Effector CD4-positive, alpha-beta T cell (primary cell): ENCODE results near the gene DPH3.
A peak's percentile ranks its signal among the peaks of the same experiment; 100 is the strongest.
"Not testable (repeated sequence)": the region's sequence is repeated elsewhere in the genome, so short reads cannot be mapped to it uniquely, and the experiment has no call there.

Experiments used
- DNase-seq: peaks from one replicate; pipeline ENCODE4 v3.0.0-alpha.2; 2020
- total RNA-seq: gene quantifications from one replicate; lab custom pipeline; 2026; lab: John Stamatoyannopoulos, UW

The DPH3 gene
- total RNA-seq: 19.1 reads per million, percentile 46 among the genes with 10 or more reads in this experiment

DNA sequence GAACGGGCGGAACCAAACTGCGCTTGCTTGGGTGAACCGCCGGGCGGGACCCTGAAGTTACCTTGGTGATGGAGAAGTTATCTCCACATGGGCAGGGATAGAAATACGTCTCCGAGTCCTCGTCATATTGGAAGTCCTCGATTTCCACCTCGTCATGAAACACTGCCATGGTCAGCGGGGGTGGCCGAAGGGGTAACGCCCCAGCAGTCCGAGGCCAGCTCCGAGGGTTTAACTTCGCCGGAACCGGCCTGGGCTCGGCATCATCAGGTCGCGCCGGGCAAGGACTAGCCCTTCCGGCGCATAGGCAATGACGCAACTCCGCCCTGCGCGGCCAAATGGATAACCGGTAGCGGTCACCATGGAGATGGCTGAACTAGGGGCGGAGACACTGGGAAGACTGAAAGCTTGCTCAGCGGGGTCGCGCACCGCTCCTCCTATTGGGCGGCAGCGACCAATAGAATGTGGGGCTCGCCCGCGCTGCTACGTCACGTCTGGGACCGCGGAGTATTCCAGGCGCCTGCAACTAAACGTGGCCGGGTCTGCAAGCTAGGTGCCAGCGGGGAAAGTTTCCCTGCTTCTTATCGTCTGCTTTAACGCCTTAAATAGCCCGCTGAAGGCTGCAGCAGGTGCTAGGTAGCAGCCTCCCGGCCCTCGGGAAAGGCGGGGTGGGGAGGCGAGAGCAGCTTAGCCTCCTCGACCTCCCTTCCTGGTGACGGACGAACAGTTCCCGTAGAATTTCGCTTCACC, at the start of gene DPH3, which contains the start of gene OXNAD1:
Gene DPH3, minus strand, starts transcription at position 236 of the 747 bp plus-strand sequence. Its CDS starts 67 bp downstream, at position 169.
Gene OXNAD1, plus strand, starts transcription at position 505 of the 747 bp plus-strand sequence. CDS start 5,741 bp downstream, outside the sequence.
- DNase-seq: peak; percentile 100

DNA sequence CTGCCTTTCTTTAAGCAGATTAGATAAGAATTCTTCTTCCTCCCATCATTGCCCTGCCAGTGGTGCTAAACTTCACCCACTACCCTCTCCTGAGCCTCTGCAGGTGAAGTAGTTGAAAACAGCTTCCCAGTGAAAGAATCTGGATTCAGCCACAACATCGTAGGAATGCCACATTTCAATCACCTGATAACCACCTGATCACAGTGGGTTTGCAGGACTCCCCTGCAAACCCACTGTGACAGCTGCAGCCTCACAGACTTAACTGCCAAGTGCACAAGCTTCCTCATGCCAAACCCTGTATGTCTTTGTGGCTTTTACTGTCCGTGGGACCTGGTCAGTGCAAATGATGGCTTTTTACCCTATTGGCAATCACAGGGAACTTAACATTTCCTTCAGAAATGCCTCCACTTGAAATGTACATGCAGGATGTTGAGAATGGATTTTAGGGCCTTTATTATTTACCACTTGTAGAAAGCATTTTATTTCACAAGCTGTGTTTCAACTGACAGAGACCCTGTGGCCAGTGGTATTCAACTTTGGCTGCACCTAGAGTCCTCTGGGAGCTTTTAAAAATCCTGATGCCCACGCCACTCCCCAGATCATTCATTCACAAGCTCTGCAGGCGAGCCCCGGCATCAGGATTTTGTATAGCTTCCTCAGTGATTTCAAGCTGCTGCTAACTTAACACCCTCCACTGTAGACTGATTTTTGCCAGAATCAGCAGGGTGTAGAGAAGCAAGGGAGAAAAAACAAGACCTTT, 49.3 kb upstream of the DPH3 start:
- no peak for DNase-seq

DNA sequence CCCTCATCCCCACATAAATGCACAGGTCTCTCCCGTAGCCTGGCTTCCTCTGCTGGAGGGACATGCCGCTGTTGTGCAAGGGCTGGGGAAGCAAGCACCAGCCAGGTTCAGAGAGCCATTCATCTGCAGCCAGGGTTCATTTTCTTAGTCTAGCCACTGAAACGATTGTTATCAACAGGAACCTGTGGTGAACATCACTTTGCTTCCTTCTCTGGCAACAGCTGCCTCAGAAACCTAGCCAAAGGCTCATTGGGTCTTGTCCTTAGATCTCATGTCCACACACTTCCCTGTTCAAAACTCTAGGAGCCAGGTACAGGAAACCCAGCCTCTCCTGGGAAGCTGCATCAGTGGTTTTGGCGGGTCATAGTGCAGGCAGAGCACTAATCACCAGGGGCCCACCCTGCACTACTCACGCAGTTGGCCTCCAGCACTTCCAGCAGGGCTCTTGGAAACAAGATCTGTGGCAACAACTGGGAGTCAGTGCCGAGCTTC, 47.3 kb upstream of the DPH3 start:
- DNase-seq: peak; percentile 55

DNA sequence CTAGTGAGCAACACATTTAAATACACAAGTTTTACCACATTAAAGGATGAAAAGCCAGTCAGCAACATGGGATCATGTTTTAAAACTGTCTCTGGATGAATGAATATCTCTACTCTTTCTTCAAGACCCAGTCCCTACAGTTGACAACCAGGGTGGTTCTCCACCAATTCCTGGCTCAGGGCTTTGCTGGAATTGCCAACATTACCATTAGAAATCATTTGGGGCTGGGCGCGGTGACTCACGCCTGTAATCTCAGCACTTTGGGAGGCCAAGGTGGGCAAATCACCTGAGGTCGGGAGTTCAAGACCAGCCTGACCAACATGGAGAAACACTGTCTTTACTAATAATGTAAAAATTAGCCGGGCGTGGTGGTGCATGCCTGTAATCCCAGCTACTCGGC, 45.7 kb upstream of the DPH3 start:
- not testable (repeated sequence) for DNase-seq

DNA sequence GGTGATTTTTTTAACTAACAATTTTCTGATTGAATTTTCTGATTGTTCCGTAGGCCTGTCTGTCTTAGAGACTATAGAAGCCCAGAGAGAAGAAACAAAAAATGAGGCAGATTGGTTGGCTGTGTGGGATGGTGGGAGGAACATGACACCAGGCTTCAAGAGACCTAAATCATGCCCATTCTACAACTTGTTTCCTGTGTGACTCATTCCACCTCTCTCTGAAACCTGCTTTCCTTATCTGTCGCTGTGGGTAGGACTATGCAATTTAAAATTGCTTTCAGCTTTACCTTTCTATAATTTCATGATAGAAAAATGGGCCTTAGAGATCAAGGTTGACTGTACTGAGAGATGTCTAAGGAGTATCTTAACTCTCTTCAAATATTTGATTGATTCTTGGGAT, 44.8 kb upstream of the DPH3 start:
- peak; percentile 49 for DNase-seq

DNA sequence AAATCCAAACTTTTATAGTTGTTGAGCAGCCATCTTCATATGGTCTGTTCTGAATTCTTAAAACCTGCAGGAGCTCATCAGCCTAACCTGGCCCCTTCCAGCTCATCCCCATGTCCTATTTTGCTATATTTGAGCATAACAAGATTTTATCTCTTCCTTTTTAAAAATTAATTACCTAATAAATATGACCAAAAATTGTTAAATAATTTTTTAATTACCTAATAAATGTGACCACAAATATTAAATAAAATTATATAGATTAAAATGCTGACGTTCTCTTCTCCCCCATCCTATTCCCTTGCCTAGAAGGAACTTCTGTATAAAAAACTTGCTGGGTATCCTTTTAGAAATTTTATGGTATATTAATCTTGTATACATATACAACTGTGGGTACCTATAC, 44.0 kb upstream of the DPH3 start:
- no peak for DNase-seq

DNA sequence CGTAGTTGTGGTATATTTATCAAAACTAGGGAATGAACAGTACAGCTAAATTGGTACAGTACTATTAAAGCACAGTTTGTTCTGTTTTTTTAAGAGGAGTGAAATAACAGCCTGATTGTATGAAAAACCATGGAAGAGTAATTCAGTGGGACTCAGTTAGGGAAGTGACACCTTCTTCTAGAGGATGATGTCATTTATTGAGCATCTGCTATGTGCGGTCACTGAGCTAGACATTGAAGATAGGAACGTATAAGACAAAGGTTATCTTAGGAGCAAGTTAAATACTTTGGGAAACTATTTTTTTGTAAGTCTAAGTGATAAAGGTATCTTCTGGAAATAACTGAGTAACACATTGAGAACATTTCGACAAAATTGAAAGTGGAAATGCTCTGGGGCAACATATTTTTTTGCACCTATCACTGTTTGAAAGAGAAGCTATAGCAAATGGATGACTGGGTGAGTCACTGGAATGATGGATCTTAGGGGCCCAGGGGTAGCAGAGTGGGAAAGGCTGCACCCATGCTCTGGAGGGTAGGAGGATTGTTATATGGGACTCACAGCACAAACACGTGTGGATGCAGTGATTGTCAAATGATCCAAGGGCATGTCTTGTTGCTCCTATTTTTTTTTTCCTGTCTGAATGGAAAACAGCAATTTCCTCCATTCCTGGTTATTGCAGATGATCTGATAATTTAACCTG, 43.2 kb upstream of the DPH3 start:
- DNase-seq: no peak

DNA sequence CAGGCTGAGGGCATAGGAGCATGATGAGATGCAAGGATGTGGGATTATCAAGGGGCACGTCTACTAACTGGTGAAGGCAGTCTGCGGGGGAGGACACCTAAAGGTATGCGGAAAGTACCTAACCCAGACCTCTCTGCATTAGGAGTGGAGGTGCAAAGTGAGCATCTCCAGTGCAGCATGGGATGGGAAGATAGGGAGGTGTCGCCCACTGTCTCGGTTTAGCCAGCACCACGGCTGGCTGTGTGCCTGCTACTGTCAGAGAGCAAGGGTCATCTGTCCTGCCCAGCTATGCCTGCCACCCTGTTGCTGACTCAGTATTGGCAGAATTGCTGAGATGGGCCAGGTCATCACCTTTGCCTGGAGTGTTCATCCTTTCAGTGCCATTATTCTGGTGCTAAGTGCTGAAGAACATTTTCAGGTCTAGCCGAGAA, 40.4 kb upstream of the DPH3 start:
- DNase-seq: peak; percentile 46

DNA sequence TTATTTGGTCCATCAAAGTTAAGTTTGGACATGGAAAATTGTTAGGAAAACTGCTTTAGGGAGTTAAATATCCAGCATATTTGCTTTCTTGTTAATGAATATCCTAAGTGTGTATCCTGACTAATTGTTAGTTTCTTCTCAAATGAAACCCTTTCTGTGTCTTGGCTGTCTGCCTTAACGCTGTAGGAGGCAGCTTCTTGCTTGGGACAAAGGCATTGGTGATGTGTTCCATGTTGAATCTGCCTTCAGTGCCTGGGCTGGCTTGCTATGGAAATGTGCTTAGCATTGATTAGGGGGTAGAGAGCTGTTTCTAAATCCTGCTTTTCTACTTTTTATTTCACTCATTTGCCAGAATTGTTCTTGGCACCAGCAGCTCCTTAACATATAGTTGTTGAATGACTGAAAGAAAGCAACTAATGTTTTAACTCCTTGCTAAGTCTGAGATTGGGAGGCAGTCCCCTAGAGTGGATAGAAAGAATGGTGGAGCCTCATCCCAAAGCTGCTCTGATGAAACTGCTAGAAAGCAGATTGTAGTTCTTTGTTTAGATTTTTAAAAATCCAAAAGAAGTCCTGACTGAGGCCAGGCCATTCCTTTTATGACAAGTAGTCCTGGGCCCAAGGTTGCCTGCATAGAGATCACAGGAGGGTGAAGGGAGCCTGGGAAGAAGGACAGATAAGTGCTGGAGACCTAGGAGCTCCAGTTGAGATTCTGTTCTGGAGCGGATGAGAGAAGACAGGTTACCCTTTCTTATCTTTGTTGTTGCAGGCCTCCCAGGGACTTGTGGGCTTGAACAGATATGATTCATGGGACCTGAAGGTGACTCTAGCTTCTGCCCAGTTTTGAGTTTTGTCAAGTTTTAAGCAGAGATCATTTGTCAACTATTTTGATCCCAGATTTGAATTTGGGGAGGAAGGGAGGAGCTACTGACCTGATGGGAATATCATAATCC, 39.6 kb upstream of the DPH3 start:
- no peak for DNase-seq

DNA sequence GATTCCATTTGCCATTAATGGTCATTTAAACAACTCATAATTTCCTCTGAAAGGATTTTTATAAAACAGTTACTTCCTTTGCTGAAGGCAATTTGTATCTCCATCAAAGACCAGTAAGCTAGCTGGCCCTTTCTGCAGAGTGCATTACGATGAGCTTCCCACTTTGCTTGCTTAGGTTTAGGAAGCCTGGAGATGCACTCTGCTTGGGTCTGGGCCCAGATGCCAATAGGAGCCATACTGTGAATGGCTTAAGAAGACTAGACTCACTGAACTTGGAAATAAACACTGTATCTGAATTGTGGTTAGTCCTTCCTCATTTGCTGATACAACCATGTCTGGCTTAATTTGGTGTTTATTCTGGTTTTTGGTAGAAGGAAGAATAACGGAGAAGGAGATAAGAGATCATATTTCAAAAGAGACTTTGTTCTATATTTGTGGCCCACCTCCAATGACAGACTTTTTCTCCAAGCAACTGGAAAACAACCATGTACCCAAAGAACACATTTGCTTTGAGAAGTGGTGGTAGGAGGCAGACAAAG, 38.4 kb upstream of the DPH3 start:
- no peak for DNase-seq

DNA sequence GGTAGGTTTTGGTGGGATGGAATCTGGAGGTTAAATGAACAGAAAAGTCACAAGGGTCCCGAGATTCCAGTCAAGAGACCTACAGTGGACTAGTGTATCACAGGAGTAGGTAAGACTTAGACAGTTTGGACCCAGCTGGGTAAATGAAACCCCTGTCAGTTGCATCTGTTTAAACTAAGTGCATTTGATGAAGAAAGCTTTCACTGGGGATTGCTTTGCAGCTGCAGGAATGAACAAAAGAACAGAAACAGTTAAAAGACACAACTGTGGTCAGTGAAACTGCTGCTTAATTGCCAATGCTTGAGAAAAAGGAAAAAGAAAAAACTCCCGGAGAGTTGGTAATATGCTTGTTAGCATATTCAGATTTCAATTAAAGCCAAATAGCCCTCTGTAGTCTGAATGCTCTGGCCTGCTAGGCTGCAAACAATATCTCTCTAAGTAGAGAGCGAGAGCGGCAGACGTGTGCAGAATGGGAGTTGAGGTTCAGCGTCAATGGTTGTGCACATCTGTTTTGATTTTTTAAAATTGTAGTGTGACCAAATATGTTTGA, 37.4 kb upstream of the DPH3 start:
- no peak for DNase-seq

DNA sequence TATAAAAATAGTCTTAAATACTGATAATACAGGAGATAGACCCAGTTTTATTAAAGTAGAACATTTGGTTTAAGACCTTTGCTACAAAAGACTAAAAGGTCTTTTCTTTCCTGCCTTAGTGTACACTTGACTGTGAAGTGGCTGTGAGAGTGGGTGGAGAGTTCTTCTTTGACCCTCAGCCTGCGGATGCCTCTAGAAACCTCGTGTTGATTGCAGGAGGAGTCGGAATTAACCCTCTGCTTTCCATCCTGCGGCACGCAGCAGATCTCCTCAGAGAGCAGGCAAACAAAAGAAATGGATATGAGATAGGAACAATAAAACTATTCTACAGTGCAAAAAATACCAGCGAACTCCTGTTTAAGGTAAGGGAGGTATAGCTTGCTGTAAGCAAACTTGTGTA, 36.8 kb upstream of the DPH3 start:
- no peak for DNase-seq

DNA sequence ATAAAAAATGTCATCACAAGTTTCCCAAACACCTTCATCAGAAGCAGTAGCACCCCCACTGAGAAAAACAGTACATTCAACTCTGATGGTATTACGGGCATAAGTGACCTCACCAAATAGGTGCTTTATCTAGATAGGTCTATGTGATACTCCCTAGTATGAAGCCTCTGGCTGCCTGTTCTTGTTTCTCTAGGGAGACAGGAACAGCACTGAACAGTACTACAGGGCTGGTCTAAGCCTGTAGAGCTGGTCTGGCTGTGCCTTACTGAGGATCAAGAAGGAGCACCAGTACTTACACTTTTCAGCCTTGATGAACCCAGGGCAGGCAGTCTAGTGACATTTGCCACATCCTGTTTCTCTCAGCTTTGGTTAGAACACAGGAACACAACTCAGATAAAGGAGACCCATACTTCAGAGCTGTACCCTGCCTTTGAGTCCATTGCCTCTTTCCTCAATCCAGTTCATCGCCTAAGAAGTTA, 36.2 kb upstream of the DPH3 start:
- peak; percentile 41 for DNase-seq

DNA sequence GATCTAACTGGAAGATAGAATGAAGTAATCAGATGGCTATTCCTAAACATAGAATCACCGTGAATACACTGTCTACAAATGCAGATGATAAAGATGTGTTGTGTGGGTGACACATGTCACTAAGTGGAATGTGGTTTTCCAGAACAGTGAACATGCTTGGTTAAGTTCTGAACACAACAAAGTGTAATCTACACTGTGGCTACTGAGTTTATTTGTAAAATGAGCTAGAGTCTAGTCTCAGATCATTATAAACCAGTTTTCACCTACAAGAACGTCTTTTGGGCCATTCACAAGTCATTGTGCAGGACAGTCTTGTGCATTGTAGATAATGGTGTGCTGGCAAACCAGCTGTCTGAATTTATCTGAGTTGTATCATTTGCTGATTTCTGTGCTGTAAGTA, 35.6 kb upstream of the DPH3 start:
- no peak for DNase-seq

DNA sequence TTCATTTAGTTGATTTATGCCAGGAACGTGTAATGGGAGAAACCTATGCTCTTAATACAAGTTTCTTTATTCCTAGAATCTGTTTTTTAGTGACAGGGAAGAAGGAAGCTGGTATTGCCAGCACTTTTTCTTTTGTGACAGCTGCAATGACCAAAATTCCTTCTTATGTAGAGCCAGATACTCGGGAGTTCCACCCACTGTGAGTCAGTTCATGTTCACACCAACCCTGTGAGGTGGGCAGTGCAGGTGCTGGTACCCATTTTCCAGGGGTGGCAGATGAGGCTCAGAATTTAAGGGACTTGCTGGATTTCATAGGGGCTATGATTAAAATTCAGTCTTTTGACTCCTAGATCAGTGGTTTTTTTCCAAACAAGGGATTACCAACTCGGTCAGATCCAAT, 35.0 kb upstream of the DPH3 start:
- no peak for DNase-seq

DNA sequence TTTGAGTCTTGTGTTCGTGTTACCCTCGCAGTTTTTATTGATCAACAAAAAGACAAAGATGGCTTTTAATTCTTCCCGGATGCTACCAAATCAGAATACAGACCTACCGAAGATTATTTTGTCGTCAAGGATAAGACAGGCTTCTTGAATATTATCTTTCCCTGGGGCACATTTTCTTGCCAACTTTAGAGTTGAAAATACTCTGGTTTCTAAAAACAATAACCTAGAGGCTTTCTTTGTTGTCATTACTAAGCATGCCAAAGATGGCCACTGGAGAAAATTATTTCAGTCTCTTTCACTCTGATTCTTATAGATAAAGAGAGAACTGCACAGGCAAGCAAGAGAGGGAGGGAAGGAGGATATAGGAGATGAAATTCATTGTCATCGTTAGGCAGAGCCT, 34.1 kb upstream of the DPH3 start:
- no peak for DNase-seq

DNA sequence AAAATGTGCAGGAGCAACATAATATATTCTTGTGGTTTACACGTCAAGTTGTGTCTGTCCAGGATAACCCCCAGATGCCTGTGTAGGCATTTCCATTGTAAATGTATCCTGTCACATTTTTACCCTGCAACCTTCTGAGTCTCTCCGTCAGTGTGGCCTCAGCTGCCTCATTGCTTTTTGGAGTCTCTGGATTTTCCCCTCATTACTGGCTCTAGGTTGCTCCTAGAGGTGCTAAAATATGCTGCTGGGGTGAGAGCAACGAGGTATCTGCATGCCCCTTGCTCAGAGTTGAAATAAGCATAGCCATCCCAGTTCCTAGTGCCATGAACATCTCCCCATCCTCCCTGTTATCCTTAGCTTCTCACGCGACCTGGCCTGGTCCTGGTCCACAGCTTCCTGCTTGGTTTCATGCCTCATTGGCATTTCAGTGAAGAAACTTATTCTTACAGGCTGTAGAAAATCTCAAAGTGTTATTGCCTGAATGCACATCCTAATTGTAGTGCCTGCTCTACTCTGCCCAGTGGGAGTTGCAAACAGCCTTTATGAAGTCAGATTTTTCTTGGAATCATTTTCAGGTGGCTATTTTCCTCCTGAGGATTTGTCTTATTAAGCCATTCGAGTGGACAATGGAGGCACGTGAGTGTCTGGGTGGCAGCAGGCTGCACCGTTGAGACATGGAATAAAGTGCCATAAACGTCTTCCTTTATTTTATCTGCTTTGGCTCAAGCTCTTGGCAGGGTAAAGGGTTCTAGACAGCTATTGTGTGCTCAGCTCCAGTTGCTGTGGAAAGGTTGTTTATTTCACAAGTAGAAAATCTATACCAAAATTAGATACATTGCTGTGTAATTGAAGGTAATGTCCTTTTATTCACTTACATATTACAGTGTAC, 33.5 kb upstream of the DPH3 start:
- no peak for DNase-seq

DNA sequence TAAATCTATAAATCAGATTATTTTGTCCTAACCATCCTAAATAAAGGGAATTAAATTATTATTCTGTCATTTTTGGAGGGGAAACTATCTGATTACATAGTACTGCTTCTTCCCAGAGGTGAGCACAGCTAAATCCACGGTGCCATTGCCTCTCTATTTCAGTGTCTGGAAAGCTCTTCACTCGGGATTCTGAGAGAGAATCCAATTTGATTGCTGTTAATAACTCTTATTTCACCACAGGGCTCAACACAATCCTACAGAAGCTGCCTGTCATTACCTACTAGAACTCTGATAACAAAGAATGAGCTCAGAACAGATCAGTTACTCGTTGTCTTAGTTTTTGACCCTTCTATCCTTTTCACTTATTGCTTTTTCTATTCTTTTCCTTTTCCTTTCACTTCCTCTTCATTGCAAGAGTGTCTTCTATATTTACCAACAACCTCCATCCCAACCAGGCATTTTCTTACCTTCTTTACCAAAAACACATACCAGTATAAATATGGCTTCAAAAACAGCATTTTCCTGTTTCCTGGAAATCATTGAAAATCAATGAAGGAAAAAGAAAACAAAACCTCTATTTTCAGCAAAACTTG, 30.7 kb upstream of the DPH3 start:
- DNase-seq: no peak

DNA sequence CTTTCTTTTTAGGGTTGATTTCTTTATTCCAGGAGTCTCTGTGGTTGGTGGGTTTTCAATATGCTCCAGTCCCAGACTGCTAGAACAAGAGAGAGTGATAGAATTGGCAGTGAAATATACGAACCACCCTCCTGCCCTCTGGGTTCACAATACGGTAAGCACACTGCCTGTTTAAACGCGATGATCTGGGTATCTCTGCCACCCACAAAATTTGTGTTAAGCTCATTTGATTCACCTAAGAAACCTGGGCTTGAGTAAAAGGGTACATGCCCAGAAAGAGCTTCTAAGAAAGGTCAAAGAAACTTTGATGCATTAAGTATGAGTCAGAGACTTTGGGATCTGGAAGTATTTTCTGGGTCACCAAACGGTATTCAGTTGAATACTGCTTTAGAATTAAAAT, 30.1 kb upstream of the DPH3 start:
- no peak for DNase-seq

DNA sequence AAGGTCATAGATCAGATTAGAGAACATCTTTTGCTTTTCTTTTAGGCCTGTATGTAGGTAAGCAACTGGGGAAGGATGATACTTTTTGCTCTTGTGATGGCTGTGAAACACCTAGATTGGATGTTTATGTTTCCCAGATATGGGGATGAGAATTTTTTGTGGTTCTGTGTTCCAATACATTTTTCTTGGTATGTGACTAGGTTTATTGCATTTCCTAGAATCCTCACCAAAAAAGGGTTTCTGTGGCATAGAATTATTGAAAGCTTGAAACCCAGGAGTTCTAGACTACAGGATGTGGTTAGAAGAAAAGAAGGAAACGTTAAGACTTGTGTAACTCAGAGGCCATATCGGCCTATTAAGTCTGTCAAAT, 26.1 kb upstream of the DPH3 start:
- DNase-seq: no peak
